DND-41 (cell line): ENCODE data around the gene ACTR6.

ENCODE experiments used
- CTCF ChIP-seq: IDR thresholded peaks from 2 replicates; pipeline ENCODE4 v1.5.1; 2012; ENCODE audit warnings: borderline replicate concordance, low read length, moderate library complexity, mild to moderate bottlenecking; ENCODE audit not compliant: poor library complexity, severe bottlenecking; ENCODE audit errors: extremely low read depth
- EZH2 ChIP-seq: IDR thresholded peaks from 3 replicates; pipeline ENCODE4 v1.6.1; 2012; ENCODE audit warnings: borderline replicate concordance, low read depth, mild to moderate bottlenecking, moderate library complexity, low read length, inconsistent platforms; ENCODE audit not compliant: severe bottlenecking

DNA sequence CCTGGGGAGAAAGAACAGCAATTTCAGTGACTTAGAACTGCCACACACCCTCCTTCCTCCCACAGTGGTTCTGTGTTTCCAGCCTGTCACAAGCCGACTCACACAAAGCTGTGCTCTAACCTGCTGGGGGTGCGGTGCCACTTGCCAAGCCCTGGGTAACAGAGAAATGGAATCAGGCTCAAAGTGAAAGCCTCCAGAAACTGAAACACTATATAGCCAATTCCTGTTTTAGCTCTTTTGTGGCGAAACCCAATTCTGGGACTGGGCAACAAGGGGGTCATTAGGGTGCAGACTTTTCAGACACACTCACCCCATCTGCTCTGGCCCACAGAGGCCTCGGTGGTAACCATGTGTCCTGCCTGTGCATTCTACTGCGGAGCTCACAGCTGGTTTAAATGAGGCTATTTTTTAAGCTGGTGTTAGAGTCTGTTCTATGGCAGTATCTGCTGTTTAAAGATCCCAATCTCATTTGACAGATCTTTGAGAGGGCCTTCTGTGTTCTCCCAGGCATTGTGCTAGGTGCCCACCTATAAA lies 15.2 kb upstream of the ACTR6 start:
- no peak for TF ChIP-seq CTCF
- TF ChIP-seq EZH2 = no peak
